Measurements from ENCODE around the gene HAAO. TPM values are rescaled to one million over a fixed set of nuclear protein-coding genes. Genes with fewer than 3 reads are reported as not detected.

HAAO gene
- total RNA-seq, 1 experiment from 2014 or later: not detected

- no TSS peak for BruUV-seq (replicated peaks)
- CTCF ChIA-PET: no interaction called here
- H3K4me1 ChIP-seq (ENCODE audit: insufficient read depth, low read length): no peaks in the 10 kb centered on the region
- H4K20me1 ChIP-seq (ENCODE audit: low read length): no peaks in the 10 kb centered on the region
- TF ChIP-seq CTCF (conservative IDR thresholded peaks at IDR 0.05; ENCODE audit: low read depth, low read length): no peak
- no peak for TF ChIP-seq EZH2 (IDR thresholded peaks at IDR 0.05; ENCODE audit: low read length, unreplicated experiment)
- no peak for TF ChIP-seq EZH2phosphoT487 (IDR thresholded peaks at IDR 0.05; ENCODE audit: borderline replicate concordance, low read length)
- no peak overlapping the region for H3K4me2 ChIP-seq (ENCODE audit: low read length)
- intact Hi-C loops (cut with micrococcal nuclease): no loop called here
- H3F3A ChIP-seq (ENCODE audit: low read length, unreplicated experiment): no peaks in the 10 kb centered on the region
- ATAC-seq: no peak
- no peak overlapping the region for H3K4me3 ChIP-seq (ENCODE audit: low read length)
- no peaks in the 10 kb centered on the region for H3K27me3 ChIP-seq (ENCODE audit: low read length)
- POLR2A ChIA-PET (ENCODE audit: unreplicated experiment): no interaction called here
- no peaks in the 10 kb centered on the region for H3K9me3 ChIP-seq (ENCODE audit: low read length)
- H3K79me2 ChIP-seq (ENCODE audit: low read length): no peaks in the 10 kb centered on the region
- no peaks in the 10 kb centered on the region for H3K9me2 ChIP-seq (replicated peaks; ENCODE audit: low read length)
- H2AFZ ChIP-seq (ENCODE audit: low read length): no peak overlapping the region
- DNase-seq: no peak
- H3K9ac ChIP-seq (ENCODE audit: low read length): no peak overlapping the region
- no peaks in the 10 kb centered on the region for H3K36me3 ChIP-seq (ENCODE audit: low read depth, low read length)
- no peak overlapping the region for H3K27ac ChIP-seq (ENCODE audit: low read length)
Observed at GRCh38 chr2:42765686-42766085, 26.7 kb downstream of the HAAO start.

GRCh38 chr2:42764901-42765300 lies 27.5 kb downstream of the HAAO start:
- Histone ChIP-seq H3K4me1 (ENCODE audit: insufficient read depth, low read length) (no peaks in the 10 kb centered on the region), H3K79me2 (ENCODE audit: low read length) (no peaks in the 10 kb centered on the region), H3K9me2 (replicated peaks; ENCODE audit: low read length) (no peaks in the 10 kb centered on the region), H3K9me3 (ENCODE audit: low read length) (no peaks in the 10 kb centered on the region), H3K27ac (ENCODE audit: low read length) (no peak overlapping the region), H3K4me3 (ENCODE audit: low read length) (no peak overlapping the region), H3K36me3 (ENCODE audit: low read depth, low read length) (no peaks in the 10 kb centered on the region), H3K9ac (ENCODE audit: low read length) (no peak overlapping the region), H3K4me2 (ENCODE audit: low read length) (no peak overlapping the region), H3F3A (ENCODE audit: low read length, unreplicated experiment) (no peaks in the 10 kb centered on the region), H3K27me3 (ENCODE audit: low read length) (no peaks in the 10 kb centered on the region), H4K20me1 (ENCODE audit: low read length) (no peaks in the 10 kb centered on the region), H2AFZ (ENCODE audit: low read length) (no peak overlapping the region)
- no peak for DNase-seq
- intact Hi-C loops (cut with micrococcal nuclease): no loop called here
- TF ChIP-seq EZH2phosphoT487 (IDR thresholded peaks at IDR 0.05; ENCODE audit: borderline replicate concordance, low read length) (no peak), CTCF (conservative IDR thresholded peaks at IDR 0.05; ENCODE audit: low read depth, low read length) (no peak), EZH2 (IDR thresholded peaks at IDR 0.05; ENCODE audit: low read length, unreplicated experiment) (no peak)
- BruUV-seq (replicated peaks): no TSS peak
- ChIA-PET POLR2A (ENCODE audit: unreplicated experiment) (no interaction called here), CTCF (no interaction called here)
- no peak for ATAC-seq

- H3K27me3 ChIP-seq (ENCODE audit: low read length): no peaks in the 10 kb centered on the region
- DNase-seq (no peak), ATAC-seq (no peak)
- no peak within 1 kb of the TSS for H3K4me3 ChIP-seq (ENCODE audit: low read length)
- no TSS peak for BruUV-seq (replicated peaks)
- H3K4me1 ChIP-seq (ENCODE audit: insufficient read depth, low read length): no peaks in the 10 kb centered on the region
- H3F3A ChIP-seq (ENCODE audit: low read length, unreplicated experiment): no peaks in the 10 kb centered on the region
- POLR2A ChIA-PET (ENCODE audit: unreplicated experiment): no interaction called here
- H4K20me1 ChIP-seq (ENCODE audit: low read length): no peaks in the 10 kb centered on the region
- intact Hi-C loops (cut with micrococcal nuclease): no loop called here
- H3K79me2 ChIP-seq (ENCODE audit: low read length): no peaks in the 10 kb centered on the region
- H3K9me2 ChIP-seq (replicated peaks; ENCODE audit: low read length): no peaks in the 10 kb centered on the region
- no peaks in the 10 kb centered on the region for H3K36me3 ChIP-seq (ENCODE audit: low read depth, low read length)
- TF ChIP-seq CTCF (conservative IDR thresholded peaks at IDR 0.05; ENCODE audit: low read depth, low read length): no peak
- TF ChIP-seq EZH2phosphoT487 (IDR thresholded peaks at IDR 0.05; ENCODE audit: borderline replicate concordance, low read length): no peak
- no peak within 1 kb of the TSS for H3K4me2 ChIP-seq (ENCODE audit: low read length)
- H2AFZ ChIP-seq (ENCODE audit: low read length): no peak within 1 kb of the TSS
- H3K9ac ChIP-seq (ENCODE audit: low read length): no peak within 1 kb of the TSS
- H3K27ac ChIP-seq (ENCODE audit: low read length): no peak within 1 kb of the TSS
- CTCF ChIA-PET: no interaction called here
- no peaks in the 10 kb centered on the region for H3K9me3 ChIP-seq (ENCODE audit: low read length)
Observed at GRCh38 chr2:42764096-42764495, 28.3 kb downstream of the HAAO start, which contains the start of gene OXER1. OXER1 (minus strand) TSS chr2:42764135; CDS start chr2:42764062, 73 bp downstream.
